K562 (cell line): Measurements from ENCODE around the gene CEP72.

Experiments
- BACH1 ChIP-seq: fragments of 200-800 bp; sonication (Bioruptor generic); IDR thresholded peaks from 2 replicates; pipeline ENCODE4 v1.6.1; 2016; ENCODE audit warnings: missing genetic modification characterization, missing compliant biosample characterization
- BMI1 ChIP-seq: fragments of 150-350 bp; IDR thresholded peaks from 2 replicates; pipeline ENCODE4 v1.6.1; 2014; ENCODE audit warnings: low read length
- CHD2 ChIP-seq: IDR thresholded peaks from 2 replicates; pipeline ENCODE4 v1.6.1; 2011; ENCODE audit warnings: low read depth, low read length
- EZH2 ChIP-seq: IDR thresholded peaks from 2 replicates; pipeline ENCODE4 v1.6.1; 2012; ENCODE audit warnings: low read depth, mild to moderate bottlenecking, inconsistent platforms, low read length, borderline replicate concordance
- HDAC2 ChIP-seq: fragments of 450-650 bp; IDR thresholded peaks from 2 replicates; pipeline ENCODE4 v1.6.1; 2016; ENCODE audit warnings: mild to moderate bottlenecking
- KAT2B ChIP-seq: IDR thresholded peaks from one replicate; pipeline ENCODE4 v1.6.1; 2012; ENCODE audit warnings: low read depth, mild to moderate bottlenecking, control low read depth, inconsistent platforms, low read length, moderate library complexity
- KAT7 ChIP-seq: sonication (generic); formaldehyde crosslinking; IDR thresholded peaks from 2 replicates; pipeline ENCODE4 v1.8.0; 2022; ENCODE audit warnings: missing genetic modification reagents, mild to moderate bottlenecking, borderline replicate concordance
- PHF20 ChIP-seq: fragments of 450-650 bp; IDR thresholded peaks from 2 replicates; pipeline ENCODE4 v1.6.1; 2018; ENCODE audit not compliant: partially characterized antibody
- SOX6 ChIP-seq: fragments of 450-650 bp; IDR thresholded peaks from 2 replicates; pipeline ENCODE4 v1.6.1; 2014; ENCODE audit warnings: mild to moderate bottlenecking
- ZNF143 ChIP-seq: sonication (generic); formaldehyde crosslinking; IDR thresholded peaks from 2 replicates; pipeline ENCODE4 v1.9.0; 2022; ENCODE audit warnings: mild to moderate bottlenecking, missing genetic modification reagents
- ZNF589 ChIP-seq: fragments of 200-800 bp; sonication (Bioruptor generic); IDR thresholded peaks from 2 replicates; pipeline ENCODE4 v1.6.1; 2016; ENCODE audit warnings: low read depth, missing genetic modification characterization, missing compliant biosample characterization
- TF ChIP-seq, protein P1 (sequence below), 3 experiments: IDR thresholded peaks in 2 of 3; conservative IDR thresholded peaks in 1 of 3; 2 replicates each; pipeline ENCODE4 v1.5.1; 2011 to 2012; ENCODE audit warnings: low read length in 3 of 3, mild to moderate bottlenecking in 3 of 3, control low read depth in 2 of 3, improper control_type of control experiment in 1 of 3, inconsistent platforms in 1 of 3, low read depth in 1 of 3, mixed read lengths in 1 of 3, moderate library complexity in 1 of 3; ENCODE audit not compliant: insufficient read depth in 2 of 3
- TF ChIP-seq, protein P2 (sequence below): sonication (generic); formaldehyde crosslinking; IDR thresholded peaks from 2 replicates; pipeline ENCODE4 v1.5.0; 2020; ENCODE audit warnings: missing genetic modification reagents
- TF ChIP-seq, protein P3 (sequence below), 2 experiments: fragments of 450-650 bp; formaldehyde crosslinking in 1 of 2; IDR thresholded peaks; 2 replicates each; pipeline versions ENCODE4 v1.4.0 to v1.6.1; 2014 to 2020; ENCODE audit warnings: mild to moderate bottlenecking in 2 of 2, borderline replicate concordance in 1 of 2, low read depth in 1 of 2

GRCh38 chr5:620586-621180, 8.5 kb downstream of the CEP72 start:
- TF ChIP-seq HDAC2: no peak
- TF ChIP-seq KAT2B: no peak
- no peak for TF ChIP-seq BACH1 (tag)
- TF ChIP-seq, protein P1, sequence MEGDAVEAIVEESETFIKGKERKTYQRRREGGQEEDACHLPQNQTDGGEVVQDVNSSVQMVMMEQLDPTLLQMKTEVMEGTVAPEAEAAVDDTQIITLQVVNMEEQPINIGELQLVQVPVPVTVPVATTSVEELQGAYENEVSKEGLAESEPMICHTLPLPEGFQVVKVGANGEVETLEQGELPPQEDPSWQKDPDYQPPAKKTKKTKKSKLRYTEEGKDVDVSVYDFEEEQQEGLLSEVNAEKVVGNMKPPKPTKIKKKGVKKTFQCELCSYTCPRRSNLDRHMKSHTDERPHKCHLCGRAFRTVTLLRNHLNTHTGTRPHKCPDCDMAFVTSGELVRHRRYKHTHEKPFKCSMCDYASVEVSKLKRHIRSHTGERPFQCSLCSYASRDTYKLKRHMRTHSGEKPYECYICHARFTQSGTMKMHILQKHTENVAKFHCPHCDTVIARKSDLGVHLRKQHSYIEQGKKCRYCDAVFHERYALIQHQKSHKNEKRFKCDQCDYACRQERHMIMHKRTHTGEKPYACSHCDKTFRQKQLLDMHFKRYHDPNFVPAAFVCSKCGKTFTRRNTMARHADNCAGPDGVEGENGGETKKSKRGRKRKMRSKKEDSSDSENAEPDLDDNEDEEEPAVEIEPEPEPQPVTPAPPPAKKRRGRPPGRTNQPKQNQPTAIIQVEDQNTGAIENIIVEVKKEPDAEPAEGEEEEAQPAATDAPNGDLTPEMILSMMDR (IDR thresholded peaks at IDR 0.05 in 2 of 3, conservative IDR thresholded peaks at IDR 0.05 in 1 of 3; ENCODE audit: insufficient read depth in 2 of 3, low read depth in 1 of 3, low read length in 3 of 3): no peak
- TF ChIP-seq, protein P2, sequence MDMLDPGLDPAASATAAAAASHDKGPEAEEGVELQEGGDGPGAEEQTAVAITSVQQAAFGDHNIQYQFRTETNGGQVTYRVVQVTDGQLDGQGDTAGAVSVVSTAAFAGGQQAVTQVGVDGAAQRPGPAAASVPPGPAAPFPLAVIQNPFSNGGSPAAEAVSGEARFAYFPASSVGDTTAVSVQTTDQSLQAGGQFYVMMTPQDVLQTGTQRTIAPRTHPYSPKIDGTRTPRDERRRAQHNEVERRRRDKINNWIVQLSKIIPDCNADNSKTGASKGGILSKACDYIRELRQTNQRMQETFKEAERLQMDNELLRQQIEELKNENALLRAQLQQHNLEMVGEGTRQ: no peak
- no peak for TF ChIP-seq SOX6
- no peak for TF ChIP-seq KAT7 (CRISPR knock-in tag)
- no peak for TF ChIP-seq ZNF143 (CRISPR knock-in tag)
- TF ChIP-seq, protein P3, sequence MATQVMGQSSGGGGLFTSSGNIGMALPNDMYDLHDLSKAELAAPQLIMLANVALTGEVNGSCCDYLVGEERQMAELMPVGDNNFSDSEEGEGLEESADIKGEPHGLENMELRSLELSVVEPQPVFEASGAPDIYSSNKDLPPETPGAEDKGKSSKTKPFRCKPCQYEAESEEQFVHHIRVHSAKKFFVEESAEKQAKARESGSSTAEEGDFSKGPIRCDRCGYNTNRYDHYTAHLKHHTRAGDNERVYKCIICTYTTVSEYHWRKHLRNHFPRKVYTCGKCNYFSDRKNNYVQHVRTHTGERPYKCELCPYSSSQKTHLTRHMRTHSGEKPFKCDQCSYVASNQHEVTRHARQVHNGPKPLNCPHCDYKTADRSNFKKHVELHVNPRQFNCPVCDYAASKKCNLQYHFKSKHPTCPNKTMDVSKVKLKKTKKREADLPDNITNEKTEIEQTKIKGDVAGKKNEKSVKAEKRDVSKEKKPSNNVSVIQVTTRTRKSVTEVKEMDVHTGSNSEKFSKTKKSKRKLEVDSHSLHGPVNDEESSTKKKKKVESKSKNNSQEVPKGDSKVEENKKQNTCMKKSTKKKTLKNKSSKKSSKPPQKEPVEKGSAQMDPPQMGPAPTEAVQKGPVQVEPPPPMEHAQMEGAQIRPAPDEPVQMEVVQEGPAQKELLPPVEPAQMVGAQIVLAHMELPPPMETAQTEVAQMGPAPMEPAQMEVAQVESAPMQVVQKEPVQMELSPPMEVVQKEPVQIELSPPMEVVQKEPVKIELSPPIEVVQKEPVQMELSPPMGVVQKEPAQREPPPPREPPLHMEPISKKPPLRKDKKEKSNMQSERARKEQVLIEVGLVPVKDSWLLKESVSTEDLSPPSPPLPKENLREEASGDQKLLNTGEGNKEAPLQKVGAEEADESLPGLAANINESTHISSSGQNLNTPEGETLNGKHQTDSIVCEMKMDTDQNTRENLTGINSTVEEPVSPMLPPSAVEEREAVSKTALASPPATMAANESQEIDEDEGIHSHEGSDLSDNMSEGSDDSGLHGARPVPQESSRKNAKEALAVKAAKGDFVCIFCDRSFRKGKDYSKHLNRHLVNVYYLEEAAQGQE (IDR thresholded peaks at IDR 0.05; ENCODE audit: borderline replicate concordance): no peak
- TF ChIP-seq, protein P3 (CRISPR knock-in tag; IDR thresholded peaks at IDR 0.05; ENCODE audit: low read depth): no peak
- TF ChIP-seq ZNF589 (CRISPR knock-in tag): no peak
- TF ChIP-seq BMI1: no peak
- no peak for TF ChIP-seq EZH2
- no peak for TF ChIP-seq PHF20
- TF ChIP-seq CHD2: no peak
